GM21786 (cell line): ENCODE data around the gene AVL9.
A peak's percentile ranks its signal among the peaks of the same experiment; 100 is the strongest.
"Not testable (repeated sequence)": the region's sequence is repeated elsewhere in the genome, so short reads cannot be mapped to it uniquely, and the experiment has no call there.

Experiments used
- ATAC-seq: cut with Tn5 transposase; IDR thresholded peaks from one replicate; pipeline ENCODE4 v1.9.1; 2021; ENCODE audit not compliant: unreplicated experiment

AVL9 gene

DNA sequence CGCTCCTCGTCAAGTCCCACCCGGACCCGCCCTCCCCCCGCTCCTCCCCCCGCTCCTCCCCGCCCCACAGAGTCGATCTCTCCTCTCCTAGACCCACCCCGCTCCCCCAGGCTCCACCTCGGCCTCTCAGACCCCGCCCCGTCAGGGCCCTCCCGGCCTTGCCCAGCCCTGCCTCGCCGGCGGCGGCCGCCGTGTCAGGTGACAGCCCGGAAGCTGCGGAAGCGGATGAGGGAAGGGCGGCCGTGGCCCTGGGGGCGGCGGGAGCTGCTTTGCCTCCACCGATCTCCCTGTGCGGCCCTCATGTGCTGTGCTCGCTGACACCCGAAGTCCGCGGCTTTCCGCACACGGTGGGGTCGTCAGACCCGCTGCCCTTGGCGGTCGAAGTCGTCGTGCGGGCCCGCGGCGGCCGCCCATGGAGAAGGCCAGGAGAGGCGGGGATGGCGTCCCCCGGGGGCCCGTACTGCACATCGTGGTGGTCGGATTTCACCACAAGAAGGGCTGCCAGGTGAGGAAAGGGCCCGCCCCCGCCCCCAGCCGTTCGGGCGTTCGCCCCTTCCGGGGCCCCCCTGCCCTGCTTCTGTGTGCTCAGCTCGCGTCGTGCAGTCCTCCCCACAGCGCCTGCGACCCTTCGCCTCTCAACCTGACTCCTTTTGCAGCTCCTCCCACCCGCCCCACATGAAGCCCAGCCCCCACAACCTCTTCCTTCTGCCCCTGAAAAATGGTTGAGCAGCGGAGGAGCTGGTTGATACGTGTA is at the start of gene AVL9:
Gene AVL9 (plus strand): TSS at position 192 of the 754 bp plus-strand sequence. CDS start 221 bp downstream, at position 413.
- peak; percentile 94 for ATAC-seq

DNA sequence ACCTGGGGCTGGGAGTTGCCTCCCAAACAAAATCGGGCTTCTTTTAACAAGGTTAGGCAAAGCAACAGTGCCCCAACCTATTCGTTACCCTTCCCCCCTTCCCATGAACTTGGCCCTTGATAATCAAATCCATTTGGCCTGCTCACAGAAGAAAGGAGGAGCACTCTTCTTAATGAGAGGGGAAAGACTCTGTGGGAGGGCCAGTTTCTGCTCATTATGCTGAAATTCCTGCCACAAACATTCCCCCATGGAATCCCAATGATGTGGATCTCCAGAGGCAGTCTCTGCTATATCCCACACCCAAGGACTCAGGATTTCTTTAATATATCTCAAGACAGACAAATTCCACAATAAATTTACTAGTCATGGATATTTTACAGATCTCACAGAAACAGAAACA is 48.1 kb upstream of the AVL9 start:
- no peak for ATAC-seq

- no peak for ATAC-seq
Measured at GRCh38 chr7:32453341-32454011, 41.8 kb upstream of the AVL9 start.

DNA sequence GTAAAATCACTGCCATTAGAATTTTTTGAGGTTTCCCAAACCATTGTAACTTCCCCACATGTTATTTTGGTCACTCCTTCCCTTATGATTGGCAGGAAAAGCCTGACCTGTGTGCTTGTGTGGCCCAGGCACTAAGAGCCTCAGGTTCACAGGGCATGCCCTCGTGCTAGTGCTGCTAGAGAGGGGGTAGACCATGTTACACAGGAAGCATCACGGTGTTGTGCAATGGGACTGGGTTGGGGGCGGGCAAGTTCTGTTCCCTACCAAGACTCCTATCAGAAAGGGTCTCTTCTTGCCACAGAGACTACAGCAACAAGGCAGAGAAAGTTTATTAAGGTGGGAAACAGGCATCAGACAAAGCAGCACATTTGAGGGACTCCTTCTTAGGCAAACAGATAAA is 37.3 kb upstream of the AVL9 start:
- ATAC-seq, result no peak

- no peak for ATAC-seq
Measured at GRCh38 chr7:32459788-32460187, 35.5 kb upstream of the AVL9 start.

DNA sequence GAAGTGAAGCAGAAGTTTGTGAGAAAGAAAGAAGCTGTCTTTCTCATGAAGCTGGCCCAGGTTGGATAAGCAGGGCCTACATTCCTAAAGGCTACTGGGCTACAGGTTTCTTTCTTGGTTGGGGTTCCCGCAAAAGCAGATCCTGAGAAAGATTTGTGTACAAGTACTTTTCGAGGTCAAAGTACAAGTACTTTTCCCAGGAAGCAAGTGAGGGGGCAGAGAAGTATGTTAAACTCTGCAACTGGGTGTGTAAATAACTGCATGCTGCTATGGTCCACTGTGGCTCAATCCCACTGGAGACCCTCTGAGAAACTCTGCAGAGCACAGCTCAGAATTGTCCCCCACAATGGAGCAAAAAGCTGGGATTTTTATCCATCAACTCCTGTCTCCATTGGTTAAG is 33.8 kb upstream of the AVL9 start:
- no peak for ATAC-seq

- ATAC-seq, result no peak
Measured at GRCh38 chr7:32462451-32462850, 32.8 kb upstream of the AVL9 start.

DNA sequence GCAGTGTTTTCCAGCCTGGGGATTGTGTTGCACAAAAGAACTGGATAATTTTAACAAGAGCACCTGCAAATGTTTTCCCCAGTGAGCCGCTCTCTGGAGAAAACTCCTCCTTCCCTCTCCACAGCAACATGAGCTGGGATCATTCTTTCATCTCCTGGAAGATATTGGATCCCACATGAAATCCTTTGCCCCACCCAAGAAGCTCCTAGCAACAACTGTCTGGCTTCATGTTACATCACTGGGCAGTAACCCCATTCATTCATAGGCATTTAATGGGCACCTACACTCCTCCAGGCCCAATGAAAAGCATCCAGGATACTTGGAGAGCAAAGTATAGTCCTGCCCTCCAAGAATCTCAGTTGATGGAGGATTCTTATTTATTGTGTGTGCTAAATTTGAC is 32.3 kb upstream of the AVL9 start:
- ATAC-seq, result no peak

GRCh38 chr7:32464641-32465416 is 30.5 kb upstream of the AVL9 start:
- ATAC-seq, result not testable (repeated sequence)

- ATAC-seq, result not testable (repeated sequence)
Measured at GRCh38 chr7:32470004-32470403, 25.3 kb upstream of the AVL9 start.

DNA sequence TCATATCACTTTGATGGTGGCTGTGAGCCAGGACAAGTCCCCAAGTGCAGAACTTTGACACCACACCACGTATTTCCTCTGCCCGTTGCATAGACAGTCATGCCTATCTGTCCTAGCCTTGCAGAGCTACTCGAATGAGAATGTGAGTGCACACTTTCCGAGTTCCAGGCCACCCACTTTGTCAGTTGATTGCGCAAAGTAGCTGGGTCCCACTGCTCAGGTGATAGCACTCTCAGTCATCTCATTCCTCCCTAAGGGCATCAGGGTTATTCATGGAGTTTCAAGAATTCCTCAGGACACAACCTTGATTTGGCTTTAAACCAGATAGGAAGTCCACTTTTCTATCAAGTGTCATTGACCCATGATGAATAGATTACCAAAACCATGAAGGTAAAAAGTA is 24.4 kb upstream of the AVL9 start:
- ATAC-seq, result no peak

GRCh38 chr7:32472015-32472414 is 23.3 kb upstream of the AVL9 start:
- ATAC-seq, result no peak

GRCh38 chr7:32474008-32474407 is 21.3 kb upstream of the AVL9 start:
- ATAC-seq, result no peak

DNA sequence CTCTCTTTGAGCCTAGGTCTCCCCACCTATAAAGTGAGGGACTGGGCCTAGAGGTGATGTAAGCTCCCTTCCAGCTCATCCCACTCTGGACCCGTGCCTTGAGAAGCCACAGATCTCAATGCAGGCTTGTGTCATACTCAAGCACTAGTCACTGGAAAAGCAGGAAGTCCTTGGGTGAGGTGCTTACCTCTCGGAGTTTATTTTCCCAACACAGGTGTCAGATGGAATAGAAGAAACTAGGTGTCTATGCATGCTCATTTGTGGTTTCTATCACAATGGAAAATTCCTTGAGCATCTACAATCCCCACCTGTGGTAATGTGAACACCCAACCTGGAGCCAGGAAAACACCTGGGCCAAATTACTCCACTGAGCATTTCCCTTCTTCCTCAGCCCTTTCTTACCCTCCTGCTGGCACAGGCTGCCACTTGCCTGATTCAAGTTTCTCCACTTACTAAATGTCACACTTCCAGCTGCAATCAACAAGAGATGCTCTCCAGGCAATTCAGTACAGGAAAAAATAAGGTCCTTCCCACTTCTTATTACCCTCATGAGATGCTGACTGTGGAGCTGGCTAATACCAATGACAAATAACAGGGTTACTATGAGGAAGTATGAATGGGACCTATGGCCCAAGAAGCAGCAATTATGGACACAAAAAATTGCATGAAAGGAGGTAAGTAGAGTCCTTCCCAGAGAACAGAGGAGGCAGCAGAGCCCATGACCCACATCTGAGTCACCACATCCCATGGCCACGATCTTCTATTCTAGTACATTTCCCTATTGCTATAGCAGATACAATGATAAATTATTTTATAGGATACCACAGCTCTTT is 18.3 kb upstream of the AVL9 start:
- ATAC-seq, result no peak

GRCh38 chr7:32477649-32477980 is 17.7 kb upstream of the AVL9 start:
- no peak for ATAC-seq

- ATAC-seq, result no peak
Measured at GRCh38 chr7:32479574-32480200, 15.6 kb upstream of the AVL9 start.

DNA sequence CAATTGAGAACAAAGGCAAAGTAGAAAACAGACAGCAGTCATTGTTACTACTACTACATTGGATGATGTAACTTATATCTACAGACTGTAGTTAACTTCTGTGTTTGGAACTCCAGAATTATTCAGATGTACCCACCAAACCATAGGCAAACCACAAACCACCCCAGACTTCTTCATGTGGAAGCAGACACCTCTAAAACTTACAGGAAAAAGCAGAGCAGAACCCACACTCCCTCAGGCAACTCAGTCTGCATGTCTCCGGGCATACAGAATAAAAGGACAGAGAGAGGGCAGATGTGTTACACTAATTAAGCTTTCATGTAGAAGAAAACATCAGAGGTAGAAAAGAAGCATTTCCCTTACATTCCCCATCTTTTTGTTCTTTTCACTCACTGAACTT is 14.1 kb upstream of the AVL9 start:
- no peak for ATAC-seq

DNA sequence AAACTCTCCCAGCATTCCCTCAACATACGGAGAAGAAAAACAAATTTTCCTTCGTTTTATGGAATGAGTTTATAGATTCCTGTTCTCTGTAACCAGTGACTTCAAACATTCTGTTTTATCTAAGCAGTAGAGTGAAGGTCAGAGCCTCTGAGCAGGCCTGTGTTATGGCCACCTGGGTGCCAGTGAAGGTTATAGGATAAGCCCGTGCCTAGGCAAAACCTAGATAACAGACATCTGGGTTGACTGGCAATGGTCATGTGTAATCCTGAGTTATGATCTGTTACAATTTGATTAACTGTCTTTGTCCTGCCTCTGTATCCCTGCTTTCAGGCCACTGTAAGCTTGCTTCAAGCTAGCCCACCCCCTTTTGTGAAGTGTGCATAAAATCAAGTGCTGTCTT is 13.4 kb upstream of the AVL9 start:
- ATAC-seq, result no peak

GRCh38 chr7:32489788-32490126 is 5.5 kb upstream of the AVL9 start:
- ATAC-seq, result no peak

DNA sequence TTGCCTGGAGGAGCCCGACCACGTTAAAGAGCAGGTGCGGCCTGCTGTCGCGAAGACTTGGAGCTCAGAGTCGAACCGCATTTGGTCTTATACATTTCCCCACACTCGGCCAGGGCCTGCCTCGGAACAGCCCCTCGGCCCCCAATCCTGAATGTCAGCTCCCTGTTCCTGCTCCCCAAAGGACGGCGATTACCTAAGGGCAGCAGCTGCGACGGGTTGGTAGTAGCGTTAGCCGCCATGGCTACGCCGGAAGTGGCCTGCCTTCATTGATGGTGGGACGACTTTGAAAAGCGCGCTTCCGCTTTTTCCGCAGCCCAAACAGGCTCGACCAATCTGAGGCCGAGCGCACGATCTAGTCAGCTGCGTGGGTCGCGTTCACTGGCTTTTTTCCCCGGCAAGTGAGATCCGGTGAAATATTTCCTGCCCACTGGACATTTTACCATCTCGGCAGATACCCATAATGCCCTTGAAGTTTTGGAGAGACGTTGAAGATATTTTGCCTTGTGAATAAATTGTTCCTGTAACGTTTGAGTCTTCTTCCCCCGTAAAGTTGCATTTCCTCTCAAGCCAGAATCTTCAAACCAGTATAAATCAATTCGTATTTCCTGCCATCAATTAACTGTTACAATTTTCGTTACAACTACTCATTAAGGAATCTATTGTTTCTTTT is 5.0 kb upstream of the AVL9 start, which contains the start of gene LSM5:
Gene LSM5 (minus strand): TSS at position 254 of the 670 bp plus-strand sequence. CDS start 15 bp downstream, at position 239.
- ATAC-seq, result peak; percentile 85
